Measurements from ENCODE around the gene HDAC8.
"Not testable (repeated sequence)": the region's sequence is repeated elsewhere in the genome, so short reads cannot be mapped to it uniquely, and the experiment has no call there.

Gene HDAC8

DNA sequence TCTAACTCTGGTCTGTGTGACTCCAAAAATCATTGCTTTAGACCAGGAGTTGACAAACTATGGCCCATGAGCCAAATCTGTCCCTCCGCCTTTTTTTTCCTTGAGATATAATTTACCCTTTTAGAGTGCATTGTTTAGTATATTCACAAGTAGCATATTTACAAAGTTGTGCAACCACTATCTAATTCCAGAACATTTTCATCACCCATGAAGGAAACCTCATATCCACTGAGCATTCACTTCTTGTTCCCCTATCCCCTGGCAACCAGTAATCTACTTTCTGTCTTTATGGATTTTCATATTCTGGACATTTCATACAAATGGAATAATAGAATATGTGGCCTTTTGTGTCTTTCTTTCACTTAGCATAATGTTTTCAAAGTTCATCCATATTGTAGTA is 199.5 kb downstream of the HDAC8 start:
- DNase-seq (ENCODE audit: low read depth) = peak; percentile 55

DNA sequence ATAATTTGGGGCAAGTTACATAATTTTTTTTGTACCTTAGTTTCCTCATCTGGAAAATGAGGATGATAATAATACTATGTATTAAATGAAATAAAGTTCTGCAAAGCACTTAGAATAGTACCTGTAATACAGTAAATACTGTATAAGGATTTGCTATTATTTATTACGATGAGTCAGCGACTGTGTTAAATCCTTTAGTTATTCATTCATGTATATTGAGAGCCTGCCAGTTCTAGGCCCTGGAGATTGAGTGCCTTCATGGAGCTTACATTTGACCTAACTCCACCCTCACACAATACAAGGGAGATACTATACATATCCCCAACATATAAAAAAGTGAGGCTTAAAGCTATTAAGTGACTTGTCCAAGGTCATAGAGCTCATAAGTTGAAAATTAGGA is 199.9 kb downstream of the HDAC8 start:
- DNase-seq (ENCODE audit: low read depth) = no peak

DNA sequence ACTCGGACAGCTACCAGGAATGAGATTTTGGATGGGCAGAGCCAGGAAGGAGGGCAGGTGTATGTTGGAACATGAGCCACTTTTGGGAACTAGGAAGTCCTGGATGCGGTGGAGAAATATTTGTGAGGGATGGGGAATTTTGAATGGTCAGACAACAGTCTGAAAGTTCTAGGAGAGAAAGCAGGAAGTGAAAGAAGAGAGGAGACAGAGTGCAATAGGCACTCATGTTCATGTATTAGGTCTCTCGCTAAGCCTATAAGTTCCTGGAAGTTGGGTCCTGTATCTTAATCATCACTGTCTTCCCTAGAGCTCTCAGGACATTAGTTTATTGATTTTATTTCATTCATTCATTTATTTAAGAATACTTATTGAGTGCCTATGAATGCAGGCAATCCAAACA is 201.2 kb downstream of the HDAC8 start:
- DNase-seq (ENCODE audit: low read depth) = no peak

DNA sequence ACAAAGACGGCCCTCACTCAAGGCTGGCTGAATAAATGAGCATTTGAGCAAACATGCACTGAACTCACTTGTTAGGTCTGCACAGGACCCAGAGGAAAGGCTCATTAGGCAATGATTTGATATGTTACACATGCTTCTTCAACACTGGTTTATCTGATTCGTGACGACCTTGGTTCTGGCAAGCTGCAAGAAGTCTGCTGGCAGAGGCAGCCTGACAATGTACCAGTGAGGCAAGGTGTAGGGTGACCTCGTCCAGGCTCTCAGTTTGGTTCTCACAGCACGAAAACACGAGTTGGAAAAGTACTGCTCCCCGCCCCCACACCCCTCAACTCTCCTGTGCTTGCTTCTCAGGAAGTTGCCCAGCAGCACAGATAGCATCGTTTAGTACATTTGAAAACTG is 203.8 kb downstream of the HDAC8 start:
- peak; percentile 7 for DNase-seq (ENCODE audit: low read depth)

DNA sequence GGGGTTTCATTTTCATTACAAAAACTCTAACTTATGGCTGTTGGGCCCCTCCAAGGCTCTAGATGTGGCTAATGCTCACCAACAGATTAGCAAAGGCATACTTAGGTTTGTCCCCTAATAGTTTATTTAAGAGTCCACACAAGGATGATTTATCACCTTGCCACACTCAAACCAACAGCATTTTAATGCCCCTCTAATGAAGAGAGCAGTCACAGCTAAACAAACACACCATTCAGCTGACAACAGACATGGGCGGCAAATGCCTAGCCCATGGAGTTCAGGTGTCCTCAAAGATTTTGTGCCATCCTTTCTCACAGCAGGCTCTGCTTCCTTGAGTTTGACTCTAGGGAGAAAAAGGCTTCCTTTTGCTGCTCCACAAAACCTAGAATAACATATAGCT is 205.1 kb downstream of the HDAC8 start:
- no peak for DNase-seq (ENCODE audit: low read depth)

DNA sequence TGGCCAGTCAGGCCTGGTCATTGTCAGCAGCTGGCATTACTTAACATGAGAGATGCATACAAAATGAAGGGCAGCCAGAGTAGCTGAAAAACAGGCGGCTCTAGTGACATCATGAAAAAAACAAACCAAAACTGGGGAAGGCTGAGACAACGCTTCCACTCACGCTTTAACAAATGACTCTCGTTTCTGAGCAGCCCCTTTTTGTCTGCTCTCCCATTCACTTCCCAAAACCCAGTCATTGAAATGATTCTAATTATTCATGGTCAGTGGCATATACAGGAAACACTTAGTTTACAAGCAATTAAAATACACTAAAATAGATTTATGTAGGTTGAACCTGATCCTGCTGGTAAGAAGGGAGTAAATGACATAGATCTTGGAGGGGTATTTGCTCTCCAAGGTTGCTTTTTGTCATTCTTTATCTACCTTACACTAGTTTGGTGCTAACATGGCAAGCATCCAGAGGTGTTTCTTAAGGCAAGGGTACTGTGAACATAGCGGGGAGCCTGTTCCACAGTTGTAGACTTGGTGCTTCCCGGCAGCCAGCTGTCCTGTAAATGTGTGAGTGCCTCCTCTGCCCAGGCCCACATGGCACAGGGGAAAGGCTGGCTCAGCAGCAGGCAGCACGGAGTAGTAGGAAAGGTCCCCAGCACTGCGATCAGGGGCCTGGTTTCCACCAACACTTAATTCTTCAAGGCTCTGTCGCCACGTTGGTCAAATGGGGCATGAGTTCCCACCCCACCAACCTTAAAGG is 205.8 kb downstream of the HDAC8 start:
- DNase-seq (ENCODE audit: low read depth) = no peak

DNA sequence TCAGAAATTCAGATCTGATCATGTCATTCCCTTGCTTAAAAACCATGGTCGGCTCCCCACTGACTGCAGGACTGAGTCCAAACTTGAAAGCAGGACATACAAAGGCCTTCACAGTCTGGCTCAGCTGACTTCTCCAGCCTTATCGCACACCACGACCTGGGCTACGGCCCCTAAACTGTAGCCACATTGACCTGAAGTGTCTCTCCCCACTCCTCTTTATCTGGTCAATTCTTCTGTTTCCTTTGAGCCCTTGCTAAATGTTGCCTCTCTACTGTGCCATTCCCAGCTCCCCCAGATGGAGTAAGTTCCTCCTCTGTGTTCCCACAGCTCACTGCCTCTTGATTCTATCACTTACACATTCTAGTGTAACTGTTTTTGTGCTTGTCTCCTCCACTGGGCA is 206.5 kb downstream of the HDAC8 start:
- no peak for DNase-seq (ENCODE audit: low read depth)

DNA sequence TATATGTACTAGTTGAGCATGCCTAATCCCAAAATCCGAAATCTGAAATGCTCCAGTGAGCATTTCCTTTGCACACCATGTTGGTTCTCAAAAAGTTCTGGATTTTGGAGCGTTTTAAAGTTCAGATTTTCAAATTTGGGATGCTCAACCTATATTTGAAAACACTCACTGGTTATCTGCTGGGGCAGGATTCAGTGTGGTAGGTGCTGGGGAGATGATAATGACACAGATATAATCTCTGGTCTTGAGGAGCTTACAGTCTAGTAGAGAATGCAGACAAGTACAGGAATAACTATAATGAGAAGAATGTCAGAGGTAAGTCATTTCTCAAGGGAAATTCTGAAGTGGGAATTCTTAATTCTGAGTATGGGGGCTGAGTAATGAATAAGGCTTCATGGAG is 207.5 kb downstream of the HDAC8 start:
- no peak for DNase-seq (ENCODE audit: low read depth)

DNA sequence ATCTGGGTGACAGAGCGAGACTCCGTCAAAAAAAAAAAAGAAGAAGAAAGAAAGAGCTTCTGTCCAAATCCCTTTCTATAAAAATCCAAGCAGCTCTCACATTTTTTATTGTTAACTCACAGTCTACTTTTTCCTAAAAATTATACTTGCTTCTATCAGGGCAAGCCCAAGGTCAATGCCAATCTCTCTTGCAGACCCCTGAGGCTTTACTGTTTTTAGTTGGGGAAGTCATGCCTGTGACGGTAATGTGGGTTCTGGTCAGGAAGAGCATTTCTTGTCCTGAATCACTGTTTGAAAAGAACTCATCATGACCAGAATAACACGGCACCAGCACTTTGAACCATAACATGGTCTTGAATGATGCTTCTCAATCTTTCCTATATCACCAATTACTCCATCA is 212.3 kb downstream of the HDAC8 start:
- DNase-seq (ENCODE audit: low read depth) = no peak

DNA sequence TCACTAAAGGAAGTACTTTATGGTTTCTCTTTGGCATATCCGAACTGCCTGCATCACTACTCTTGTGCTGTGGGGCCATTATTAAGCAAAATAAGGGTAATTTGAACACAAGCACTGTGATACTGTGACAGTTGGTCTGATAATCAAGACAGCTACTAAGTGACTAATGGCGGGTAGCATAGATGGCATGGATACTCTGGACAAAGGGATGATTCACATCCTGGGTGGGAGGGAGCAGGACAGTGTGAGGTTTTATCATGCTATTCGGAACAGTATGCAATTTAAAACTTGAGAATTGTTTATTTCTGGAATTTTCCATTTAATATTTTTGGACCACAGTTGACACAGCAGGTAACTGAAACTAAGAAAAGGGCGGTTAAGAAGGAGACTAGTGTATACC is 214.3 kb downstream of the HDAC8 start:
- DNase-seq (ENCODE audit: low read depth) = peak; percentile 27

DNA sequence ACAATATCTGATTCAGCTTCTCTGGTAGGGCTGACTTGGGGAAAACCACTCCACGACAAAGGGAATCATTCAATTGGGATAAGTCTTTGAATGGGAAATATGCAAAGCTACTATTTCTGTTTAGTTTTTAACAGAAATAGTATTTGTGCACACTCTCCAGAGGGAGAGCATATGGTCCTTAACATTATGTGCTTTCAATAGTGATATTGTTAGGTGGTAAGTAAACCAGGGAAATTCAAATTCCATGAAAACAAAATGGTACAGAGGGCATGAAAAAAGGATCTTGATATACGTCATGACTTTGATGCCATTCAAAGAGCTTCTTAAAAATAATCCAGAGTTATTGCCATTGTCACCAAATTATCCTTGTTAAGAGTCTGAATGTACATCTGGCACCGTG is 219.9 kb downstream of the HDAC8 start:
- DNase-seq (ENCODE audit: low read depth) = no peak

DNA sequence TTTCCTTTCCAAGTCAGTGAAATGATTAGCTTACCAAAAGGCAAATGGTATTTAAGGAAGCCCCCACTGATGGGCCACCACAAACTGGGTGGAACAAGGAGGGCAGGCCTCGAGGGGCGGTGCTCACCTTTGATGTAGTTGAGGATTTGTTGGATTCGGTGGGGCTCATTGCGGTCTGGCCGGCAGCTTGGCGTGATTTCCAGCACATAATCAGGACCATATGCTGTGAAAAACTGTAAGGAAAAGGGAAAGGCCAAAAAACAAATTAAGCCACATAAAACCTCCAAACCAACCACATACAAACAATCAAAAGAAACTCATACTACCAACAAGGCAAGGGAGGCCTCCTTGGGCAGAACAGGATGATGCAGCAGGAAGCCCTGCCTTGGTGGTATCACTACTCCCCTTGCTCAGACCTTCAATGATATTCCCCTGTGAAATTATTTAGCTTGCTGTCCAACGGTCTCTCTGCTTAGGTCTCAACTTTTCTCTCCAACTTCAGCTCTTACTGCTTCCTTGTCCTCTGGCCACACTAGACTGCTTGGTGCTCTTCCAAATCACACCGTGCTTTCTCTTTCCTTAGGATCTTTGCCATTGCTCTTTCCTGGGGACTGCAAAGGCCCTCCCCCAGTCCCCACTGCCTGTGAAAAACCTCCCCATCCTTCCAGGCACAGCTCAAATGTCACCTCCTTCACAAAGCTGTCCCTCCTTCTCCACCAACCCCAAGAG is 220.9 kb downstream of the HDAC8 start:
- DNase-seq (ENCODE audit: low read depth) = no peak

DNA sequence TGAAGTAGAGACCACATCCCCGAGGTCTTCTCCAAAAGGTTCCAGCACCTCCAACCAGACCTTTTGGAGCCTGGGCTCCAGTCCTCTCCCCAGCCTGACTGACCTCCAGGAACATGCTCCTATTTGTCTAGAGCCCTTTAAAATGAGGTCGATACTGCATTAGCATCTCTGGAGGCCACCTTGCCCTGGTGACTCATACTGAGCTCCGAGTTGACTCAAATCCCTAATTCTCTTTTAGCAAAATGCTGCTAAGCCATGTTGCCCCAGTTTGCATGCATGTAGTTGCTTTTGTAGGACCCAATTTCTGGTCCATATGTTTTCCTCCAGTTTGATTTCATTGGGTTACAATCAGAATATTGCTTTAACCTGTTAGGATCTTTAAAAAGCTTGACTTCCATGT is 223.5 kb downstream of the HDAC8 start:
- no peak for DNase-seq (ENCODE audit: low read depth)

DNA sequence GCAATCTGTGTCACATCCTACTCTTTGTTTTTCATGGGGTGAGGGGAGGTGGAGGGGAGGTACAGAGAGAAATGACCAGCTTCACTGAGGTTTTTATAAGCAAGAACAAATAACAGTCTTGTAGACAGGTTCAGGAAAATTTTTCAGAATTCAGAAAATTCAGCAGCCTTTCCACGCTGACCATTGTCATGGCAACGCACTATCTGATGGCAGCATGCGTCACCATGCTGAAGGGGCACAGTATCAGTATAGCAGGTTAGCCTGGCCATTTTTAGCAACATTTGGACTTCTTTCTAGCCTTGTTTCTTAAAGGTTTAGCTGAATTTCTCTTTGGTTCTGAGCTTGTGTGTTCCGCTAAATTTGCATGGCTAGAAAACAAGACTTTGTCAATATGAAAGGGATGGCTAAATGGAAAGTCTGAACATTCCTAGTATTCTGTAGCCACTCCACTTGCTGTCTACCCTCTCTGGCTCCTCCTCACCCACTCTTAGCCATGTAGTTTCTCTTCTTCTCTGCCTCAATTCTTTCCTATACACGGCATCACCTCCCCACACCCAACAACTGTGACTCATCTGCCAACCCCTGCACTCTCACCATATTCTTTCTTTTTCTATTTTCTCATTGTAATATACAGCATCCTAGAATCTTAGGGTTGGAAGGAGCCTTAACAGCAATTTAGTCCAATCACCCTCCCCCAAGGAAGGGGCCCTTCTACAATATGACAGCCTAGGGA is 224.2 kb downstream of the HDAC8 start:
- no peak for DNase-seq (ENCODE audit: low read depth)

DNA sequence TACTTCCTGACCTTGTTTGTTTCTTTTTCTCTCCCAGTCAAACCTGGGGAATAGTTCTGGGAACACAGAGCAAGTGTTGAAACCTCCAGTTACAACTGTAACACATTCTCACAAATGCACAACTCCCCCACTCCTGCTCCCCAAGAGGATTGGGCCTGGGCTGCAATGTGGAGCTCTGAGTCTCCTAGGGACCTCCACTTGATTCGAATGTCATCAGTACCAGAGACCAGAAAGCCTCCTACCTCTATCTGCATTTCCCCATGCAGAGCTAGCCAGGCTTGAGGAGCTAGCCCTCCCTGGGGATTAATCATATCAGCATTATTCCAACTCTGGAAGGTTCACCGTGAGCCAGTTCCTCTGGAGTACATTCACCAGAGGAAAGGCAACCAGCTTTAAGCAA is 225.3 kb downstream of the HDAC8 start:
- DNase-seq (ENCODE audit: low read depth) = peak; percentile 20

DNA sequence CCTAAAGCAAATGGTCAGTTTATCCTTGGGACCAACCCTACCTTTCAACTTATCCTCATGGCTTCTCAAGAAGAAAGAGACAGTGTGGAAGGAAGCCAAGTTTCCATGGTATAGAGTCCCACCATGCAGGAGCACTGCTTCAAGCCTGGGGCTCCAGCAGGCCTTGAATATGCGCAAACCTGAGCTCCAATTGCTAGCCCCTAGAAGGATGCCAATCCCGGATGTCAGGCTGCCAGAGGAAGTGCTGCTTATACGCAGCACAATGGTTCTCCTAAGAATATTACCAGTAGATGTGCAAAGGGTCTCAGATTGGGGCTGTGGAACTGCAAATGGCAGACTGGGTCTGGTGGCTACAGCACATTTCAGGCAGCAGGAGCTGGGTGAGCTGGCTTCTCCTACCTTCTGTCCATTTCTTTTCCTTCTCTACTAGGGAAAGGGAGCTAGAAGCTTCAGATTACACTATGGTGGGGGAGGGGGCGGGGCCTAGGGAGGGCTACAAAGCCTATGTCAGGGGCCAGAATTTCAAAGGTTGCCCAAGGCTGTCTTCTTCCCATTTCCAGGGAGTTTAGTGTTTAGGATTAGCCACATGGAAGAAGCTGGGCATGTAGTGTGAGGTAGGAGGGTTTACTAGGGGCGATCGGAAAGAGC is 226.2 kb downstream of the HDAC8 start:
- no peak for DNase-seq (ENCODE audit: low read depth)

DNA sequence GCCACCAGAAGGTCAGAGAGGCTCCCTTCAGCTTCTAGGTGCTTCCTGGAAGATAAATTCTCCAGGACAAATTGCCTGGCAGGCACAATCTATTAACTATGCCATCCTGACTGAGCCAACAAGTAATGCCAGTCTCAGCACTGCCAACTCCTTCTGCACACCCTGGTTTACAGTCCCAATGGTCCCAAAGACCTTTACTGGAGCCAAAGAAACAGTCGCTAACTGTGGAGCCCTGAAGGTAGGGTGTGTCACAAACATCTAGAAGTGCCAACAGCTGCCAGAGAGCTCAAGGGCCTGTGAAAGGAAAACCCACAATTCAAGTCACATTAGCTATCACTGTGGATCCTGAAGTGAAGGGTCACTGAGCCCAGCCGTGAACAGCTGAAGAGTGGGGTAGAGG is 232.0 kb downstream of the HDAC8 start:
- no peak for DNase-seq (ENCODE audit: low read depth)

DNA sequence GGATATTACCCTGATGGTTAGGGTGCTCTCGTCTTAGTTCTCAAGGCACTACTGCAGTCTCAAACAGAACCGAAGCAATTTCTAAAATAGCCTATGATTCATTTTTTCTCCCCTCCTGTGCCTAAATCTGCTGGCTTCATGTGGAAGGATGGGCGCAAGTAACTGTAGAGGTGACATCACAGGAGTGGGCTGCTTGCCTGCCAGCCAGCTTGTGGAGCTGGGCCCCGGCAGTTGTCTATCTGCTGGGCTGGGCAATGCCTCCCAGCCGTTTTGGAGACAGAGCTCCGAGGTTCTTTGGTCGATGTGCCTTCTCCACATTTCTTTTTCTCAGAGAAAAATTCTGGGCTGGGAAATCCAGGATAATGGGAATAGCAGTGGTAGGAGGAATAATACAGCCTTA is 232.6 kb downstream of the HDAC8 start:
- no peak for DNase-seq (ENCODE audit: low read depth)

DNA sequence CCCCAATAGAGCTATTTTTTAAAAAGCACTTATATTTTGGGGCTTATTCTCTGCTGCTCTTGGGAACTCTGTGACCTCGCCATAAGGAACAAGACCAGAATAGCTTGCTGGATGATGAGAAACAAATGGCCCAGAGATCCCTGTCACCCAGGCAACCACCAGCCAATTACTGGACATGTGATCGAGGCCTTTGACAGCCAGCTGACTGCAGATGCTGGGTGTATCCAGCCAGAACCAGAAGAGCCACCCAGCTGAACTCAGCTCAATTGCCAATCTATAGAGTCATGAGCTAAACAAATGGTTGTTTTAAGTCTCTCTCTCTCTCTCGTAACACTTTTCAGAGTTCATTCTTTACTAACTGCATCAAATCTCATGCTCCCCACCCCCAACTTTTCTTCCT is 242.5 kb downstream of the HDAC8 start:
- no peak for DNase-seq (ENCODE audit: low read depth)

DNA sequence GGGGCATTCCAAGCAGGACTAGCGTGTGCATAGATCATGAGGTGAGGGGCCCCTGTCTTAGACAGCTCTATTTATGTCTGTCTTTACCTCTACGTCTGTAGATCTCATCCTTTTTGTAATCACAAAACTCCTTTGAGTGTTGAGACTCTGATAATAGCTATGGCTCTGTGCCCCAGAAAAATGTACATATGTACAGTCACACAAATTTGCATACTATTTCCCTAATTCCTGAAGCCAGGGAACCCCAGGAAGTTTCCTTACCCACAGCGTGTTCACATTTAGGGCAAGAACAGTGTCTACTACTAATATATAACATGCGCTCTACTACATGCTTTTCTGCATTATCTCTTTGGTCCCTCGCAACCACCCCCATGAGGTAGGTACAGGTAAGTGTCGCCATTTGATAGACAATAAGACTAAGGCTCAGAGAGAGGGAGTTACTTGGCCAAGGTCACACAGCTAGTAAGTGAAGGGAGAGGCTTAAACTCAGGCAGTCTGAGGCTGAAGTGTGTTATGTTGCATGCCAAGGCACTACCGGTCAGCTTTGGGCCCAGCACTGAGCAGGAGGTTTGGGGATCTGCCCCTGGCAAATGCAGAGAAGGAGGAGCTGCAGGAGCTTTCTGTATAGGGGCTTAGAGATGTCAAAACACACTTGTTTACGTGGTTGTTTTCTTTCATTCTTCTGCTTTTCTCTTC is 245.9 kb downstream of the HDAC8 start:
- DNase-seq (ENCODE audit: low read depth) = no peak

DNA sequence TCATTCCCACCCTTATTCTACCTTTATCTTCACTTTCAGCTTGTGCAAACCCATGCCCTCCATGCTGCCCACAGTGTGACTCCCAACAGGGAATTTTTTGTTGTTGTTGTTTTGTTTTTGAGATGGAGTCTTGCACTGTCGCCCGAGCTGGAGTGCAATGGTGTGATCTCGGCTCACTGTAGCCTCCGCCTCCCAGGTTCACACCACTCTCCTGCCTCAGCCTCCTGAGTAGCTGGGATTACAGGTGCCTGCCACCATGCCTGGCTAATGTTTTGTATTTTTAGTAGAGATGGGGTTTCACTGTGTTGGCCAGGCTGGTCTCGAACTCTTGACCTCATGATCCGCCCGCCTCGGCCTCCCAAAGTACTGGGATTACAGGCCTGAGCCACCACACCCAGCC is 253.0 kb downstream of the HDAC8 start:
- not testable (repeated sequence) for DNase-seq (ENCODE audit: low read depth)

DNA sequence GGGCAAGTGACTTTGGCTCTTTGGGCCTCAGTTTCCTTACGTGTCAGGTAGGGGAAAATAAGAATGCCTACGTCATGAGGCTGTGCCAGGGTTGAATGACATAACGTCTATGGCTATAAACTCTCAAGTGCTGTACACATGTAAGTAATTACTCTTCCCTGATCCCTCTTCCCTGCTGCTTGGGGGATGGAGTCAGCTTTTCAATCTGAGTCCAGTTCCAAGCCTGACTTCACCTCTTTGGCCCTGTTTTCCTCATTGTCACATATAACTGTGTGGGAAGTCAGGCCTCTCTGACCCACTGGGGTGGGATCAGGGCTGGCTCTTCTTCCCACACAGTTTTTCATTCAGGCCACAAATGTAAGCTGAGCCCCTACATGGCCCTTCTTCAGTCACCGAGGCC is 255.5 kb downstream of the HDAC8 start:
- no peak for DNase-seq (ENCODE audit: low read depth)
